Peyer's patch (tissue), 4 donors: ENCODE results near the gene CSMD2. TPM values are rescaled to one million over a fixed set of nuclear protein-coding genes. Genes with fewer than 3 reads are reported as not detected.

ENCODE experiments used
- DNase-seq, 3 donors: peaks; one replicate each; pipeline ENCODE4 v3.0.0-alpha.2; 2017 to 2019
- H3K27ac ChIP-seq, 4 donors: fragments of 200-600 bp; sonication (generic); one replicate each; pipeline ENCODE4 v1.5.1; 2016 to 2019
- H3K27me3 ChIP-seq, 2 donors: fragments of 200-600 bp; sonication (generic); one replicate each; pipeline ENCODE4 v1.5.1; 2019
- H3K36me3 ChIP-seq, 3 donors: fragments of 200-600 bp; sonication (generic); one replicate each; pipeline ENCODE4 v1.5.1; 2016 to 2019
- H3K4me1 ChIP-seq, 4 donors: fragments of 200-600 bp; sonication (generic); one replicate each; pipeline ENCODE4 v1.5.1; 2016 to 2019
- H3K4me3 ChIP-seq, 4 donors: fragments of 200-600 bp; sonication (generic); 1 replicate in 3 of 4; 2 replicates in 1 of 4; pipeline ENCODE4 v1.5.1; 2016 to 2019; ENCODE audit warnings: mild to moderate bottlenecking in 1 of 4
- H3K9me3 ChIP-seq, 4 donors: fragments of 200-600 bp; sonication (generic); one replicate each; pipeline ENCODE4 v1.5.1; 2016 to 2019; ENCODE audit warnings: mild to moderate bottlenecking in 1 of 4
- POLR2A ChIP-seq, 2 donors: fragments of 450-650 bp; IDR thresholded peaks; one replicate each; pipeline ENCODE4 v1.5.1; 2017; ENCODE audit warnings: antibody characterized with exemption in 2 of 2, mild to moderate bottlenecking in 2 of 2, moderate library complexity in 2 of 2
- total RNA-seq, 4 donors: library from RNA; depleted of rRNA; stranded (reverse); fragments of >200 nt; gene quantifications; one replicate each; pipeline ENCODE4 v1.1.0, GENCODE V29; 2016
- TF ChIP-seq, protein P1 (sequence below), 6 experiments: fragments of 450-650 bp in 4 of 6; fragments of 200-600 bp in 2 of 6; sonication (generic) in 1 of 6; IDR thresholded peaks; one replicate each; pipeline ENCODE4 v1.5.1; 2017 to 2019; ENCODE audit warnings: antibody characterized with exemption in 6 of 6, mild to moderate bottlenecking in 3 of 6, moderate library complexity in 1 of 6

The CSMD2 gene
- total RNA-seq, 4 donors from 2014 or later, result under 0.01 to 1.2 (median 0.70) TPM

GRCh38 chr1:33727310-33727709, 437.7 kb downstream of the CSMD2 start:
- no peak for DNase-seq
- Histone ChIP-seq H3K4me1 (no peaks in the 10 kb centered on the region), H3K9me3 (no peaks in the 10 kb centered on the region), H3K36me3 (no peaks in the 10 kb centered on the region), H3K27ac (no peak overlapping the region), H3K4me3 (no peak overlapping the region), H3K27me3 (no peaks in the 10 kb centered on the region)
- TF ChIP-seq, protein P1, sequence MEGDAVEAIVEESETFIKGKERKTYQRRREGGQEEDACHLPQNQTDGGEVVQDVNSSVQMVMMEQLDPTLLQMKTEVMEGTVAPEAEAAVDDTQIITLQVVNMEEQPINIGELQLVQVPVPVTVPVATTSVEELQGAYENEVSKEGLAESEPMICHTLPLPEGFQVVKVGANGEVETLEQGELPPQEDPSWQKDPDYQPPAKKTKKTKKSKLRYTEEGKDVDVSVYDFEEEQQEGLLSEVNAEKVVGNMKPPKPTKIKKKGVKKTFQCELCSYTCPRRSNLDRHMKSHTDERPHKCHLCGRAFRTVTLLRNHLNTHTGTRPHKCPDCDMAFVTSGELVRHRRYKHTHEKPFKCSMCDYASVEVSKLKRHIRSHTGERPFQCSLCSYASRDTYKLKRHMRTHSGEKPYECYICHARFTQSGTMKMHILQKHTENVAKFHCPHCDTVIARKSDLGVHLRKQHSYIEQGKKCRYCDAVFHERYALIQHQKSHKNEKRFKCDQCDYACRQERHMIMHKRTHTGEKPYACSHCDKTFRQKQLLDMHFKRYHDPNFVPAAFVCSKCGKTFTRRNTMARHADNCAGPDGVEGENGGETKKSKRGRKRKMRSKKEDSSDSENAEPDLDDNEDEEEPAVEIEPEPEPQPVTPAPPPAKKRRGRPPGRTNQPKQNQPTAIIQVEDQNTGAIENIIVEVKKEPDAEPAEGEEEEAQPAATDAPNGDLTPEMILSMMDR (IDR thresholded peaks at IDR 0.05), result no peak
- no peak for TF ChIP-seq POLR2A (IDR thresholded peaks at IDR 0.05)

- TF ChIP-seq POLR2A (IDR thresholded peaks at IDR 0.05), result no peak
- TF ChIP-seq, protein P1 (IDR thresholded peaks at IDR 0.05), result no peak
- no peaks in the 10 kb centered on the region for H3K27me3 ChIP-seq
- no peak for DNase-seq
- H3K4me3 ChIP-seq, result no peak overlapping the region
- no peaks in the 10 kb centered on the region for H3K9me3 ChIP-seq
- H3K27ac ChIP-seq, result no peak overlapping the region
- H3K4me1 ChIP-seq, result no peaks in the 10 kb centered on the region
- H3K36me3 ChIP-seq, result no peaks in the 10 kb centered on the region
Measured at GRCh38 chr1:33726274-33726804, 438.7 kb downstream of the CSMD2 start.

DNA sequence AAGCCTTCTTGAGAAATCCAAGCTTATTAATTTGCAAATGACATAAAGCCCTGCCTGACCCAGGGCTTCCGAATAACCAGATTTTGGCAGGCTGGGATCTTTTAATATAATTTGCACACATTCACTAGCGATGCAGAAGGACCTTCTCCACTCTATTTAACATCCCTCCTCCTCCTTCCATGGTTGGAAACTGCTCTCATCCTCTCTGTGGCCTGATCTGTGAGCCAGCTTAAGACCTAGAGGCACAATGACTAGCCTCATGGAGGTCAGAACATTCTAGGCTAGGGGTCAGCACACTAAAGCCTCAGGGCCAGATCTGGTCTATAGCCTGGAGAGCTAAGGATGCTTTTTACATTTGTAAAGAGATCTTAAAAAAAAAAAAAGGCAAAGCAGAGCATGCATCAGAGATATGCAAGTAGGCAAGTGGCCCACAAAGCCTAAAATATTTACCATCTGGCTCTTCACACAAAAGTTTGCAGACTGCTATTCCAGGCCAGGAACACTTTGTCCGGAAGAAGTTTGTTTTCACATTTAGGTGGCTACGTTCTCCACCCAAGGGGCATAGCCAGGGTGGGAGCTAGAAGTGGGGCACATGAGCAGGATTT, 439.4 kb downstream of the CSMD2 start:
- no peak for DNase-seq
- H3K27ac ChIP-seq, result no peak overlapping the region
- H3K36me3 ChIP-seq, result no peaks in the 10 kb centered on the region
- H3K9me3 ChIP-seq, result no peaks in the 10 kb centered on the region
- no peak overlapping the region for H3K4me3 ChIP-seq
- no peaks in the 10 kb centered on the region for H3K4me1 ChIP-seq
- no peaks in the 10 kb centered on the region for H3K27me3 ChIP-seq
- TF ChIP-seq POLR2A (IDR thresholded peaks at IDR 0.05), result no peak
- TF ChIP-seq, protein P1 (IDR thresholded peaks at IDR 0.05), result no peak

DNA sequence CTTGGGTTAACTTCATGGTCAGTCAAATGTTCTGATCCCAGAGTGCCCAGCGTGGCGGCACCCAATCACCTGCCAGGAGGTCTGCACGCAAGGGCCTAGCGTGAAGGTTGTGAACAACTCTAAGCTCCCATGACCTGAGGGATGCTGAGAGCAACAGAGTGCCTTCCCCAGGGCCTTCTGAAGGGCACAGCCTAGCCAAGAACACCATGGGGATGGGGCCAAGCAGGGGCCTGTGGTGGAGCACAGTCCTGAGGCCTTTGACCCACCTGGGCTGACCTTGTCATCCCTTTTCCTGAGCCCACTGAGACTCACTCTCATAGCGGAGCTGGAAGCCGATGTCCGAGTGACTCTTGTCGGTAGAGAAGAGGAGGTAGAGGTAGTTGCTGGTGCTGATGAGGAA, 440.0 kb downstream of the CSMD2 start:
- H3K36me3 ChIP-seq, result no peaks in the 10 kb centered on the region
- no peaks in the 10 kb centered on the region for H3K9me3 ChIP-seq
- no peak for TF ChIP-seq POLR2A (IDR thresholded peaks at IDR 0.05)
- TF ChIP-seq, protein P1 (IDR thresholded peaks at IDR 0.05), result no peak

DNA sequence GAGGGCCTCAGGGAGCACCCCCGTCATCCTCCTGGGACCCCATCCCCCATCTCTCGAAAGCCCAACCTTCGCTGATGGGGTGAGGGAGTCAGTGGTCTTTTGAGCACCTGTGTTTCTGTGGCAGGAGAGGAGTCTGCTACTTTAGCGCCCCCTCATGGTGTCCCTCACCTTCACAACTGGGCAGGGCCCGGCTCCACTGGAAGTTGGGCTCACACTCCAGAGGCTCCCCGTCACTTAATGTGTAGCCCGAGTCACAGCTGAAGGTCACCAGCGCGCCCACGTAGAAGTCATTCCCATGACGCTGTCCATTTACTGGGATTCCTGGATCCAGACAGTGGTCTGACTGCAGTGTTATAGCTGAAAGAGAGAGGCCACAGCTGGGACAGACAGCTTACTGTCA, 440.7 kb downstream of the CSMD2 start:
- DNase-seq, result no peak
- TF ChIP-seq, protein P1 (IDR thresholded peaks at IDR 0.05), result no peak
- TF ChIP-seq POLR2A (IDR thresholded peaks at IDR 0.05), result no peak
- no peak overlapping the region for H3K4me3 ChIP-seq
- H3K4me1 ChIP-seq, result no peaks in the 10 kb centered on the region
- no peaks in the 10 kb centered on the region for H3K9me3 ChIP-seq
- no peaks in the 10 kb centered on the region for H3K27me3 ChIP-seq
- no peak overlapping the region for H3K27ac ChIP-seq
- H3K36me3 ChIP-seq, result no peaks in the 10 kb centered on the region

More for the DNA sequence above, 440.0 kb downstream of the CSMD2 start:
- no peak for DNase-seq
- Histone ChIP-seq H3K27ac (no peak overlapping the region), H3K4me1 (no peaks in the 10 kb centered on the region), H3K4me3 (no peak overlapping the region), H3K27me3 (no peaks in the 10 kb centered on the region)
